Measurements from ENCODE around the gene ITGB7.

The ITGB7 gene, protein sequence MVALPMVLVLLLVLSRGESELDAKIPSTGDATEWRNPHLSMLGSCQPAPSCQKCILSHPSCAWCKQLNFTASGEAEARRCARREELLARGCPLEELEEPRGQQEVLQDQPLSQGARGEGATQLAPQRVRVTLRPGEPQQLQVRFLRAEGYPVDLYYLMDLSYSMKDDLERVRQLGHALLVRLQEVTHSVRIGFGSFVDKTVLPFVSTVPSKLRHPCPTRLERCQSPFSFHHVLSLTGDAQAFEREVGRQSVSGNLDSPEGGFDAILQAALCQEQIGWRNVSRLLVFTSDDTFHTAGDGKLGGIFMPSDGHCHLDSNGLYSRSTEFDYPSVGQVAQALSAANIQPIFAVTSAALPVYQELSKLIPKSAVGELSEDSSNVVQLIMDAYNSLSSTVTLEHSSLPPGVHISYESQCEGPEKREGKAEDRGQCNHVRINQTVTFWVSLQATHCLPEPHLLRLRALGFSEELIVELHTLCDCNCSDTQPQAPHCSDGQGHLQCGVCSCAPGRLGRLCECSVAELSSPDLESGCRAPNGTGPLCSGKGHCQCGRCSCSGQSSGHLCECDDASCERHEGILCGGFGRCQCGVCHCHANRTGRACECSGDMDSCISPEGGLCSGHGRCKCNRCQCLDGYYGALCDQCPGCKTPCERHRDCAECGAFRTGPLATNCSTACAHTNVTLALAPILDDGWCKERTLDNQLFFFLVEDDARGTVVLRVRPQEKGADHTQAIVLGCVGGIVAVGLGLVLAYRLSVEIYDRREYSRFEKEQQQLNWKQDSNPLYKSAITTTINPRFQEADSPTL

DNA sequence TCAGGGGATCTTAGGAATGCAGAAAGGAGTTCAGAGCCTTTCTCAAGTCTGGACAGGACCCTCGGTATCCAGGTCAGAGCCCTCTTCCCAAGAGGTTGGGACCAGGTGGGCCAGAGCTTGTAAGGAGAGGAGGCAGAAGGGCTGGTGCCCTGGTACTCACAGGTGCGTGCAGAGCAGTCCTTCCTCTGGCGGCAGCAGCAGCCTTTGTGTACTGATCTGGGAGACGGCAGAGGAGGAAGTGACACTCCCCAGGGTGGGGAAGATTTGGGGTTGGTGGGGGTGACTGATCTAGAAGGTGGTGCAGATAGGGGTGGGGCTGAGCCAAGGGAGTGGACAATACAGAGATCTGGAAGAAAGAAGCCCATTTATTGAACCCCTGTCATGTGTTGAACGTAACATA is at the start of gene ITGB7:
ITGB7 (minus strand) TSS at position 210 of the 400 bp plus-strand sequence. CDS start 6,808 bp downstream, outside the sequence.
- DNase-seq (ENCODE audit: low spot score) = no peak

DNA sequence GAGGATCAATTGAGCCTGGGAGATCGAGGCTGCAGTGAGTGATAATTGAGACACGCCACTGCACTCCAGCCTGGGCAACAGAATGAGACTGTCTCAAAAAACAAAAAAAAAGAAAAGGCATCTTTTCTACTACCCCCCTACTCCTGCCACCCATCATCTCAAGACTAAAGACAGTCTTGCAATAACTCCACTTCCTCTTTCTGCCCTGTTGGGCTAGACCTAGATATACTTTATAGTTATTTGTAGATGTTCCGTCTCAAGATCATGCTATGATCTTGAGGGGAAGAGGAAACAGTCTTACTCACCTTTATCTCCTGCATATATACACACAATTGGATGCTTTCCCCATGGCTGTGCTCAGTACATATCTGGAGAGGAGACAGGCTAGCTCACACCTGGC is 48.9 kb upstream of the ITGB7 start:
- DNase-seq (ENCODE audit: low spot score) = no peak

DNA sequence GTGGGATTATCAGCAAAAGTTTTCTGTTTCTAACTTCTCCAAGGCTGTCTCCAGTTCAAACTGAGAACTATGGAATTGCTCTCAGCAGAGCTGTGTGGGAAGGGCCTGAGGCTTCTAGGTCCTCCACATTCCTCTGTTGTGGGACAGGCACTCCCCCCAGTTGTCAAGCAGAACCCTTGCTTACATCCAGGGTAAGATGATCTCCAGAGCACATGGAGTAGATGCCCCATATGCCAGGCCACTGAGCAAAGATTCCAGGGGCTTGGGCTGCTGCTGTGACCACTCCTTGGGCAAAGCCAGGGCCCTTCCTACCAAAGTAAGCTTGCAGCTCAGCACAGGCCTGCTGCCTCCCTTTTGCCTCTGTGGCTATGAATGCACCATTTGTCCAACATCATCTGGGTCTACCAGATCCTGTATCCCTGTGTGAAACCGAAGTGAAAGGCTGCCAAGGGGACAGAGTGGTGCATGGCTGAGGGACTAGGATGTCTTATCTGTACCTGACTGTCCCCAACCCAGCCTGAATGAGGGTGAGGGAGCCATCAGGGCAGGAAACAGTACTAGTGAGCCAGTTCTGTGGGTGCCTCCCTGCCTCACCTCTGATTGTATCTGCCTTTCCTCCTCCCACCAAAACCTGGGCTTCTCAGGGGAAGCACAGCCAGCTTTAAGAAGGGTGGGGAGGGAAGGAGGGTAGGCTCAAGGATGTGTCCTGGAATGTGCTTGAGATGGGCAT is 47.9 kb upstream of the ITGB7 start:
- DNase-seq (ENCODE audit: low spot score) = no peak

- no peak for DNase-seq (ENCODE audit: low spot score)
These were observed 46.2 kb upstream of the ITGB7 start for GRCh38 chr12:53253298-53253697.

DNA sequence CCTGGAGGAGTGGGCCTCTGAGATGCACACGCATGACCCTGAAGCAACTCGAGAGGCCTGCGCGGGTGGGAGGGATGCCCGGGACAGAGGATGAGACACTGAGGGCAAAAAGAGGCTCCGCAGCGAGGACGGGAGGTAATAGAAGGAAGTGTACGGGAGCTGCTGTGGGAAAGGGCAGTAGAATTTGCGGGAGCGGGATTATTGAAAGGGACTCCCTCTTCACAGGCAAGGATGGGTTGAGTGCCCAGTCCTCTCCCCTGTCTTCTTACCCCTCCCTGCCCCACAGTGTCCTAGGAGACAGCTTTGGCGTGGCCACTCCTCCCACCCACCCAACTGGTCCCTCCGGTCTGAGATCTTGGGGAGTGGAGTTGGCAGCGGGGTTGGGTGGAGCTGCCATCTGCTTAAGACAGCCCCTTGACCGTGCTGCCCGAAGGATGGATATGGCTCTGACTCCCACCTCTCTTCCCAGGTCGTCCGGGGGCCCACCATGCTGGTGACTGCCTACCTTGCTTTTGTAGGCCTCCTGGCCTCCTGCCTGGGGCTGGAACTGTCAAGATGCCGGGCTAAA is 45.4 kb upstream of the ITGB7 start:
- no peak for DNase-seq (ENCODE audit: low spot score)

- DNase-seq (ENCODE audit: low spot score) = peak; percentile 97
These were observed 44.7 kb upstream of the ITGB7 start for GRCh38 chr12:53251477-53252348.

DNA sequence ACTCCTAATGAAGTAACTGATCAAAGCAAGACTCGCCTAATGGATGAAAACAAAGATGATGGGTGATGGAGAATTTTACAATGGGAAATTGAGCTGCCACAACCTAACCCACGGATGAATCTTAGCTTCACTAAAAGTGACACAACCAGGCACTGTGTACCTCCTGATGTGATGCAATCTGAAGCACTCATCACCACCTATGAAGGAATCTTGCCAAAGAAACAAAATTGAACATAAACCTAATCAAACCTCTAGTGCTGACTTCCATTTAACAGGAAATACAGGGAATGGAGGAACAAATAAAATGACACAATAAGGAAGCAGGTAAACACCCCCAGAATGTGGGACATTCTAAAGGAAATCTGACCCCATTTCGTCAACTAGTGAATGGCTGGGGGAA is 38.2 kb upstream of the ITGB7 start:
- DNase-seq (ENCODE audit: low spot score) = no peak

DNA sequence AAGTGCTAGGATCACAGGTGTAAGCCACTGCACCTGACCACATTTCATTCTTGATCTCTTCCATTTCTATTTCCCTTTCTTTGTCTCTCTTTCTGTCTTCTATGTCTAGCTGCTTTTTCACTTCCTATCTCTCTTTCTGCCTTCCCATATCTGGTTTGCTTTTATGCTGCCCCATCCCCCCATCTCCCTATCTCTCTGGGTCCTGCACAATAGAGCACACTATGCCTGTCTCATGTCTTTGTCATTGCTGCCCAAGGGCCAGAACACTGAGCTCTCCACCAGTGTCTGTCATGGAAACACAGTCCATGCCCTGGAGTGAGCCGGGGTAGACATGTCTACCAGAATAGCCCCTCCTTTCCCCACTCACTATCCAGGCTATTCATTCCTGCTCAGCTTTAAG is 37.3 kb upstream of the ITGB7 start:
- no peak for DNase-seq (ENCODE audit: low spot score)

DNA sequence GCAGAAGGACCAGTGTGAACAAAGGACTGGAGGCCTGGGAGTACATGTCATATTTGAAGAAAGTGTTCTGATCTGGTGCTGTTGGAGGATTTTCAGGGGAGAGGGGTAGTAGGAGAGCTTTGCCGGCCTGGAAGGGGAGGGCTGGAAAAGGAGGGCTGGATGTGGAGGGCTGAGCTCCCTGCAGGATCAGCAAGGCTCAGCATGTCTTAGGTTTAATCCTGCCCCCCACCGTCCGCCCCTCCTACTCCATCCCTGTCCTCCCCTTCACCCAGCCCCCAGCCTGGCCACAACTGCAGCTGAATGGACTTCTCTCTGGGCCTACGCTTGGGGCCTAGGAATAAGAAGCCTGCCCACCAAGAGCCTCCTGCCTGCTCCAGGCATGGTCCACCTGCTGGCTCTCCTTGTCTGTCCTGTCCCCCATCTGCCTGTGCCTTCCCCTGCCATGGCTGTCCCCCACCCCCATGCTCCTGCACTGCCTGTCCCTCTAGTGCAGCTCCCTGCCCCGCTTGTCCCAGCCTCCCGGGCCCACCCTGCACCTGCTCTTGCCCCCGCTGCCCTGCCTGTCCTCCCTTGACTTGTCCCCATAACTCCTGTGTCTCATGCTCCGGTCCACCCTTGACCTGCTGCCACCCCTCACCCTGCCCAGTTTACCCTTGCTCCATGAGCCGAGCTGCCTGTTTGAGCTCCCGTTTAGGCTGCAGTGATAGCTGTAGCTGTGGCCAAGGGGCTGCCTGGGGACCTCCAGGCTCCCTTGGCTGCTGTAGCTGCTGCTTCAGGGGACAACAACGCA is 34.8 kb upstream of the ITGB7 start:
- peak; percentile 85 for DNase-seq (ENCODE audit: low spot score)

- no peak for DNase-seq (ENCODE audit: low spot score)
These were observed 32.7 kb upstream of the ITGB7 start for GRCh38 chr12:53239643-53240258.

- DNase-seq (ENCODE audit: low spot score) = no peak
These were observed 29.5 kb upstream of the ITGB7 start for GRCh38 chr12:53236443-53237111.

DNA sequence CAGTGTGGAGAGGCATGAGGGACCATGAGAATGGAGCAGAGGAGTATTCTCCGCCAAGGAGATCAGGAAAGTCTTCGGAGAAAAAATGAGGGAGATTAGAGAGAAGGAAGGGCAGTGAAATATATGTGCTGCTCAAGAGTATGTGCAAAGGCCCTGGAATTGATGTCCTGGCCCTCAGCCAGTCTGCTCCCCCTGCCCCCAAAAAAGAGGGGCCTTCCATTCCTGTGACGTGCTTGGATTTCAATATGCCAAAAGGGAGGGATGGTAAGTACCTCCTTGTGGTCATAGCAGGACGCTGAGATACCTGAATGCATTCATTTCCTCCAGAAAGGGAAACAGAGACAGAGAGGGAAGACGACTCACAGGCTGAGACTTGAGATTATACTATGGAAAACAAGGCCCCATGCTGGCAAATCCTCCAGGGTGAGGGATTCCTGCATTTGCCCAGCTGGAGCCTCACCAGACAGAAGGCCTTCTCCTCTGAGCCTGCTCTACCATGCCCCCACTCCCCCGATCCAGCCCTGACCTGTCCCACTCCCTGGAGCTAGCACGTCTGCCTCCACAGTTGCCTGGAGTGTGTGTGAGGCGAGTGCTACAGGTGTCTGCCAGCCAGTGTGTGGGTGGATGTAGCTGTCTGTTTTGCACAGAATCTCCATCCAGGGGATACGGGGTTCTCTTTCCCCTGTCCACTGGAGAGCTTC is 28.8 kb upstream of the ITGB7 start:
- no peak for DNase-seq (ENCODE audit: low spot score)

- DNase-seq (ENCODE audit: low spot score) = no peak
These were observed 28.1 kb upstream of the ITGB7 start for GRCh38 chr12:53235164-53235563.

DNA sequence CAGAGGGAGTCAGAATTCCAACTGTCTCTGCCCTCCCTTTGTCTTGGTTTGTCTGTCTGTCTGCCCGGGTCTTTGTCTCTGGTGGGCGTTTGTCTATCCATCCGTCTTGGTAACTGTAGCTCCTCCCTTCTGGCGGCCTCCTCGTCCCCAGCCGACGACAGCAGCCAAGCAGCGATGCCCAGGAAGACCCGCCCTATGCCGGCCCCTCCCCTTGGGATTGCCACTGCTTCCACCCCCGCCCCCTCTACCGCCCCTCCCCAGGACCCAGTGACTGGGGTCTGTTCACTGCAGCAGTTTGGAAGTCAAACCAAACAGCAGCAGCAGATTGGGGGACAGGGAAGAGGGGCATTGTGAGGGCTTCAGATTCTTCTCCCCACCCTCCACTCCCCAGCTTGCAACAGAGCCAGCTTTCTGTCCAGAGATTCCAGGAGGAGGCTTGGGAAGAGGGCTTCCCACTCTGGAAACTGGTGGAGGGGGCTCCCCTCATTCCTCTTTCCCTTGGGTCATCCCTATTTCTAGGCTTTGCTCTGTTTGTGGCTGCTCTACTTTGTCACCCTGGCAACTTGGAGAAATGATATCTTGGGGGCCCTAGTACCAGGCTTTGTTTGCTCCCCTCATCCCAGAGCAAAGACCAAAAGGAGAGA is 27.3 kb upstream of the ITGB7 start:
- DNase-seq (ENCODE audit: low spot score) = peak; percentile 87

- DNase-seq (ENCODE audit: low spot score) = no peak
These were observed 26.6 kb upstream of the ITGB7 start for GRCh38 chr12:53233671-53234121.

DNA sequence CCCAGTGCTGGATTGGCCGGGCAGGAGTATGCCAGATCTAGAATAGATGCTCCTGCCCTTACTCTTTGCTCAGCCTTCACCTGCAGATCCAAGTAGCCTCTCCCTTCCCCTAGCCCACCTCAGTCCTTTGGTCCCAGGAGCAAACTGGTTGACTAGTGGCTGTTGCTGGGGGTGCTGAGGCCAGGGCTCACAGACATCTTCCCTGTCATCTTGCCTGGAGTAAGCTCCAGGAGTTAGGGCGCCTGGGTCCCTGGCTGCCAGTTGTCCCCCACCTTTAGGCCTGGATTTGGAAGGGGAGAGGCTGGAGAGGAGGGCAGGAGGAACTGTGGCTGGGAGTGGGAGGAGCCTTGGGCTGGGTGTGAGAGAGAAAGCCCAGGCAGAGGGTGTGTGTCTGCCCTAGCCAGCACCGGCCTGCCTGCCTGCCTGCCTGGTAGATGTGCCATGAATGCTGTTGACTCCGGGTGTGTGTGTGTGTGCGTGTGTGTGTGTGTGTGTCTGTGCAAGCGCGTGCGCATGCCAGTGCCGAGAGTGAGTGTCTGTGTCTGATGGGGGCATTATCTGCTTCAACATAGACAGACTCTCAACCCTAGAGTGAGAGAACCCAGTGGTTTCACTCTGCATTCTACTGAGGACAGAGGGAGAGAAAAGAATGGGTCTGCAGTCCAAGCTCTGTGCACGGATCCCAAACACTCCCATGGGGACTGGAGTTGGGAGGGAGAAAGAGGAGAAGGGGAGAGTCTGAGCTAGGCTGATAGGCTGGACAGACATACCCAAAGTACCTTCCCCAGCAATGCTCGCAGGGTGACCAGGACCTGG is 25.8 kb upstream of the ITGB7 start:
- DNase-seq (ENCODE audit: low spot score) = peak; percentile 76

- DNase-seq (ENCODE audit: low spot score) = peak; percentile 67
These were observed 25.0 kb upstream of the ITGB7 start, which contains the start of gene RARG for GRCh38 chr12:53231921-53232645. TSS of gene RARG (minus strand) at chr12:53232209. CDS start at chr12:53227545, 4,664 bp downstream.
